Cardiac muscle cell (in vitro differentiated cells and primary cell): ENCODE data around the gene TOR1B. TPM values are rescaled to one million over a fixed set of nuclear protein-coding genes. Genes with fewer than 3 reads are reported as not detected.

Experiments used
- DNase-seq, 2 donors: peaks; one replicate each; pipeline versions ENCODE4 v3.0.0 to v3.0.0-alpha.2; 2010 to 2017; ENCODE audit warnings: low read depth in 1 of 2, low spot score in 1 of 2
- H3K27ac ChIP-seq: fragments of 200-600 bp; sonication (generic); 2 replicates; pipeline ENCODE4 v1.5.1; 2016
- H3K27me3 ChIP-seq: fragments of 200-600 bp; sonication (generic); 2 replicates; pipeline ENCODE4 v1.6.0; 2016; ENCODE audit warnings: control low read depth
- H3K36me3 ChIP-seq: fragments of 200-600 bp; sonication (generic); 2 replicates; pipeline ENCODE4 v1.5.1; 2016; ENCODE audit warnings: control low read depth
- H3K4me1 ChIP-seq: fragments of 200-600 bp; sonication (generic); 2 replicates; pipeline ENCODE4 v1.8.1; 2017; ENCODE audit warnings: low read depth, mild to moderate bottlenecking, mixed run types
- H3K4me3 ChIP-seq: fragments of 200-600 bp; sonication (generic); 2 replicates; pipeline ENCODE4 v1.5.1; 2016; ENCODE audit warnings: mild to moderate bottlenecking
- H3K9me3 ChIP-seq: fragments of 200-600 bp; sonication (generic); 2 replicates; pipeline ENCODE4 v1.5.1; 2017; ENCODE audit warnings: low read depth, mild to moderate bottlenecking, control low read depth
- polyA plus RNA-seq: library from polyadenylated mRNA; unstranded; fragments of >200 nt; fragmentation: Nextera tagmentation; extraction: Ambion mirVana; gene quantifications from 2 replicates; pipeline ENCODE4 v1.2.1, GENCODE V29; 2016
- total RNA-seq: library from RNA; depleted of rRNA; stranded (reverse); fragments of >200 nt; gene quantifications from 2 replicates; pipeline ENCODE4 v1.2.3, GENCODE V29; 2016
- TF ChIP-seq, protein P1 (sequence below): IDR thresholded peaks from 2 replicates; pipeline ENCODE4 v1.5.1; 2012; ENCODE audit warnings: low read depth, mild to moderate bottlenecking, low read length

The TOR1B gene
- total and polyA plus RNA-seq, 2 experiments from 2014 or later = 12.7 to 18.0 TPM

GRCh38 chr9:129841071-129841470, 38.1 kb downstream of the TOR1B start:
- no peaks in the 10 kb centered on the region for H3K27me3 ChIP-seq
- H3K27ac ChIP-seq = no peak overlapping the region
- peaks cover 5% of the 10 kb centered on the region for H3K4me1 ChIP-seq
- TF ChIP-seq, protein P1, sequence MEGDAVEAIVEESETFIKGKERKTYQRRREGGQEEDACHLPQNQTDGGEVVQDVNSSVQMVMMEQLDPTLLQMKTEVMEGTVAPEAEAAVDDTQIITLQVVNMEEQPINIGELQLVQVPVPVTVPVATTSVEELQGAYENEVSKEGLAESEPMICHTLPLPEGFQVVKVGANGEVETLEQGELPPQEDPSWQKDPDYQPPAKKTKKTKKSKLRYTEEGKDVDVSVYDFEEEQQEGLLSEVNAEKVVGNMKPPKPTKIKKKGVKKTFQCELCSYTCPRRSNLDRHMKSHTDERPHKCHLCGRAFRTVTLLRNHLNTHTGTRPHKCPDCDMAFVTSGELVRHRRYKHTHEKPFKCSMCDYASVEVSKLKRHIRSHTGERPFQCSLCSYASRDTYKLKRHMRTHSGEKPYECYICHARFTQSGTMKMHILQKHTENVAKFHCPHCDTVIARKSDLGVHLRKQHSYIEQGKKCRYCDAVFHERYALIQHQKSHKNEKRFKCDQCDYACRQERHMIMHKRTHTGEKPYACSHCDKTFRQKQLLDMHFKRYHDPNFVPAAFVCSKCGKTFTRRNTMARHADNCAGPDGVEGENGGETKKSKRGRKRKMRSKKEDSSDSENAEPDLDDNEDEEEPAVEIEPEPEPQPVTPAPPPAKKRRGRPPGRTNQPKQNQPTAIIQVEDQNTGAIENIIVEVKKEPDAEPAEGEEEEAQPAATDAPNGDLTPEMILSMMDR = no peak
- no peak overlapping the region for H3K4me3 ChIP-seq
- peaks cover 4% of the 10 kb centered on the region for H3K36me3 ChIP-seq
- no peak for DNase-seq
- H3K9me3 ChIP-seq = no peaks in the 10 kb centered on the region

DNA sequence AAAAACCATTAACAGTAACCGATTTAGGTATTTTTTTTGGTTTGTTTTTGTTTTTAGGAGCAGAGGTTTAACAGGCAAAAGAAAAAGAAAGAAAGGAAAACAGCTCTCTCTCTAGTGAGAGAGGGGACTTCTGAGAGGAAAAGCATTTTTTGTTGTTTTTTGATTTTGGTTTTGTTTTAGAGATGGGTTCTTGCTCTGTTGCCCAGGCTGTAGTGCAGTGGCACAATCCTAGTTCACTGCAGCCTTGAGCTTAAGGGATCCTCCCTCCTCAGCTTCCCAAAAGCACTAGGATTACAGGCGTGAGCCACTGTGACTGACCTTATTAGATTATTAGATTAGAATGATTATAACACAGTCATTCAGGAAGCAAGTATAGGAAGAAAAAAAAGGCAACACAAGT, 42.4 kb downstream of the TOR1B start:
- Histone ChIP-seq H3K4me1 (no peaks in the 10 kb centered on the region), H3K27me3 (no peaks in the 10 kb centered on the region), H3K36me3 (no peaks in the 10 kb centered on the region), H3K27ac (no peak overlapping the region), H3K4me3 (no peak overlapping the region), H3K9me3 (no peaks in the 10 kb centered on the region)
- TF ChIP-seq, protein P1 = no peak
- no peak for DNase-seq

DNA sequence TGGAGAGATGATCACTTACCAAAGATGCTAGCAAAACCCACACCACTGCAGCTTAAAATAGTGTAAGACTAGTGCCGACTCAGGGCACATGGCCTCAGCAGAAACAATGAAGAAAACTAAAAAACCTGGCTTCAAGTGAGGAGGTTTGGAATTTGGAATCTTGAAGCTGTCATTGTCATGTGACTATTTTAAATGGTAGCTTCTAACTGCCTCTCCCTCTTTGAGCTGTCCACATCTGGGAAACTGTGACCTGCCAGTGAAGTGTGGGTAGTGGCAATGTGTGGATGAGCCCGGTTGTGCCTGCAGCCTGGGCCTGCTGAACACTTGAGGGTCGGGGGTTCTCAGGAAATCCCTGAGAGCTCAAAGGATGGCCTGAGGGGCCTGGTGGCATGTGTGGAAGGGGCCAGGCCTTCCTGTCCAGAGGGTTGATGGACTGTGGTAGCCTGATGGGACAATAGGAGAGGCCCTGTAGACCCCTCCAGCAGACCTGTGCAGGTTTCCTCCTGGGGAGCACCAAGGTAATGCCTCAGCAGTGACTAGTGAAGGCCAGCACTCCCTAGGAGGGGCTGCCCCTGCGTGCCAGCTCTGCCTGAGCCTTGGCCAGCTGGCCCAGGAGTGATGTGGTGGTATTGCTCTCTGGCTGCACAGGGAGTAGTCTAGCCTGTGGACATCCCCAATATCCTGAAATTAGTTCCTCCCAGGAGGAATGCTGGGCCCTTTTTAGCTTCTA, 45.9 kb downstream of the TOR1B start:
- no peaks in the 10 kb centered on the region for H3K9me3 ChIP-seq
- no peak for DNase-seq
- no peaks in the 10 kb centered on the region for H3K27me3 ChIP-seq
- H3K36me3 ChIP-seq = peaks cover 12% of the 10 kb centered on the region
- H3K4me1 ChIP-seq = no peaks in the 10 kb centered on the region
- H3K27ac ChIP-seq = no peak overlapping the region
- TF ChIP-seq, protein P1 = no peak
- H3K4me3 ChIP-seq = no peak overlapping the region

GRCh38 chr9:129849901-129850300, 46.9 kb downstream of the TOR1B start:
- no peaks in the 10 kb centered on the region for H3K4me1 ChIP-seq

DNA sequence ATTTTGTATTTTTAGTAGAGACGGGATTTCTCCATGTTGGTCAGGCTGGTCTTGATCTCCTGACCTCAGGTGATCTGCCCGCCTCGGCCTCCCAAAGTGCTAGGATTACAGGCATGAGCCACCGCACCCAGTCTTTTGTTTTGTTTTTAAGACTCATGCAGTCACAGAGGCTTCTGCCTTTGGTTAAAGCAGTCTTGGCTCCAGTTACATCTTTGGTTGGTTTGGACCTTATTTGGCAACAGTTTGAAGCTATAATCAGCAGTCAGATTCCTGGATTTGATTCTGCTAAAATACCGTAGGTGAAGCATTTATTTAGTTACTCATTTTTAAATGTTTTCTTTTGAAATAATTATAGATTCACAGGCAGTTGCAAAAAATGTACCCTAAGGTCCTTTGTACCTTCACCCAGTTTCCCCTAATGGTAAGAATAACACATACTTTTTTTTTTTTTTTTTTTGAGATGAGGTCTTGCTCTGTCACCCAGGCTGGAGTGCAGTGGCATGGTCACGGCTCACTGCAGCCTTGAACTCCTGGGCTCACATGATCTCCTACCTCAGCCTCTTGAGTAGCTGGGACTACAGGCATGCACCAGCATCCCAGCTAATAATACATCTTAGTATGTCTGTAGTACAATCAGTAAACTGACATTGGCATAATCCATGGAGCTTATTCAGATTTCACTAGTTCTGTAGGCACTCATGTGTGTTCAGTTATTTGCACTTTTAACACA, 48.0 kb downstream of the TOR1B start:
- DNase-seq = no peak
- no peak overlapping the region for H3K27ac ChIP-seq
- no peaks in the 10 kb centered on the region for H3K9me3 ChIP-seq
- H3K4me3 ChIP-seq = no peak overlapping the region
- no peaks in the 10 kb centered on the region for H3K4me1 ChIP-seq
- TF ChIP-seq, protein P1 = no peak
- no peaks in the 10 kb centered on the region for H3K27me3 ChIP-seq
- H3K36me3 ChIP-seq = peaks cover 18% of the 10 kb centered on the region

More at GRCh38 chr9:129849901-129850300, 46.9 kb downstream of the TOR1B start:
- DNase-seq = peak in 1 of 2 donors; percentile 37
- TF ChIP-seq, protein P1 = no peak
- Histone ChIP-seq H3K4me3 (no peak overlapping the region), H3K36me3 (peaks cover 12% of the 10 kb centered on the region), H3K27me3 (no peaks in the 10 kb centered on the region), H3K27ac (no peak overlapping the region), H3K9me3 (no peaks in the 10 kb centered on the region)
